ENCODE measurements around the gene ATP5F1A.
"Not testable (repeated sequence)": the region's sequence is repeated elsewhere in the genome, so short reads cannot be mapped to it uniquely, and the experiment has no call there.

DNA sequence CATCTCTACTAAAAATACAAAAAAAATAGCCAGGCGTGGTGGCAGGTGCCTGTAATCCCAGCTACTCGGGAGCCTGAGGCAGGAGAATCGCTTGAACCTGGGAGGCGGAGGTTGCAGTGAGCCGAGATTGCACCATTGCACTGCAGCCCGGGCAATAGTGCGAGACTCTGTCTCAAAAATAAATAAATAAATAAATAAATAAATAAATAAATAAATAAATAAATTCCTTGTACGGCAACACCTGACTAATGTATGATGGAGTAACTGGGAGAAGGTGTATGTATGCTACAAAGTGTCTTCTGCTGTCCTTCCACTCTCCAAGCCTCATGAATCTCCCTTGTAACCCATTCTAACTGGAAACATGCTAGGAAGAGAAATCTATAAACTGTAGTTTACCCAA, 32.5 kb upstream of the ATP5F1A start:
- TF ChIP-seq, protein P1, sequence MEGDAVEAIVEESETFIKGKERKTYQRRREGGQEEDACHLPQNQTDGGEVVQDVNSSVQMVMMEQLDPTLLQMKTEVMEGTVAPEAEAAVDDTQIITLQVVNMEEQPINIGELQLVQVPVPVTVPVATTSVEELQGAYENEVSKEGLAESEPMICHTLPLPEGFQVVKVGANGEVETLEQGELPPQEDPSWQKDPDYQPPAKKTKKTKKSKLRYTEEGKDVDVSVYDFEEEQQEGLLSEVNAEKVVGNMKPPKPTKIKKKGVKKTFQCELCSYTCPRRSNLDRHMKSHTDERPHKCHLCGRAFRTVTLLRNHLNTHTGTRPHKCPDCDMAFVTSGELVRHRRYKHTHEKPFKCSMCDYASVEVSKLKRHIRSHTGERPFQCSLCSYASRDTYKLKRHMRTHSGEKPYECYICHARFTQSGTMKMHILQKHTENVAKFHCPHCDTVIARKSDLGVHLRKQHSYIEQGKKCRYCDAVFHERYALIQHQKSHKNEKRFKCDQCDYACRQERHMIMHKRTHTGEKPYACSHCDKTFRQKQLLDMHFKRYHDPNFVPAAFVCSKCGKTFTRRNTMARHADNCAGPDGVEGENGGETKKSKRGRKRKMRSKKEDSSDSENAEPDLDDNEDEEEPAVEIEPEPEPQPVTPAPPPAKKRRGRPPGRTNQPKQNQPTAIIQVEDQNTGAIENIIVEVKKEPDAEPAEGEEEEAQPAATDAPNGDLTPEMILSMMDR (IDR thresholded peaks at IDR 0.05) = not testable (repeated sequence)
- TF ChIP-seq POLR2AphosphoS5 (IDR thresholded peaks at IDR 0.05) = not testable (repeated sequence)

Measured in prostate gland (tissue), 2 donors.